HG03460 (cell line): ENCODE results near the gene RASGRF1.

Source experiments
- ATAC-seq: cut with Tn5 transposase; IDR thresholded peaks from one replicate; pipeline ENCODE4 v1.9.1; 2021; ENCODE audit not compliant: unreplicated experiment

Gene RASGRF1

DNA sequence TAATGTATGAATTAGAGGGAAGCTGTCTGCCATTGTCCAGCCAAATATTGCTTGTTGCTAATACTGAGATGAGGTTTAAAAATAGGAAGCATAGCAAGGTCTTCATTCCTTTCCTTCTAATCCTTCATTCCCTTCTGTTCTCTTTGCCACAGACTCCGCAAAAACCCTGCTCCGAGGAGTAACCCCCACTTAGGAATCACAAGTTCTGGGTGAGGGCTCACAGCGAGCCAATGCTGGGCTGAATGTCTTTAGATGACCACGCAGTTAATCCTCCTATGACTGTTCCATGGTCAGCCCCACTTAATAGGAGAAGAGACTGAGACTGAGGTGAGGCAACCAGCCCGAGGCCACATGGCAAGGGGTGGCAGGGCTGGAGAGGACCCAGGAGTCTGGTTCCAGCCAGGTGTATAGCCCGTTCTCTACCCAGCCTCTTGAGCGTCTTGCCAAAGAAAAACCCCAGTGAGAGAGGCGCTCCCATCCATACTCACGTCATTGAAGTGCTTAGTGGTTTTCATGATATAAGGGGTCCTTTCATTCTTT lies 100.8 kb downstream of the RASGRF1 start:
- no peak for ATAC-seq

- ATAC-seq, result peak; percentile 72
These were observed 102.1 kb downstream of the RASGRF1 start for GRCh38 chr15:78988361-78988911.

- peak; percentile 13 for ATAC-seq
These were observed 102.8 kb downstream of the RASGRF1 start for GRCh38 chr15:78987556-78988360.

- no peak for ATAC-seq
These were observed 104.6 kb downstream of the RASGRF1 start for GRCh38 chr15:78985859-78986475.

- no peak for ATAC-seq
These were observed 106.5 kb downstream of the RASGRF1 start for GRCh38 chr15:78984041-78984440.

DNA sequence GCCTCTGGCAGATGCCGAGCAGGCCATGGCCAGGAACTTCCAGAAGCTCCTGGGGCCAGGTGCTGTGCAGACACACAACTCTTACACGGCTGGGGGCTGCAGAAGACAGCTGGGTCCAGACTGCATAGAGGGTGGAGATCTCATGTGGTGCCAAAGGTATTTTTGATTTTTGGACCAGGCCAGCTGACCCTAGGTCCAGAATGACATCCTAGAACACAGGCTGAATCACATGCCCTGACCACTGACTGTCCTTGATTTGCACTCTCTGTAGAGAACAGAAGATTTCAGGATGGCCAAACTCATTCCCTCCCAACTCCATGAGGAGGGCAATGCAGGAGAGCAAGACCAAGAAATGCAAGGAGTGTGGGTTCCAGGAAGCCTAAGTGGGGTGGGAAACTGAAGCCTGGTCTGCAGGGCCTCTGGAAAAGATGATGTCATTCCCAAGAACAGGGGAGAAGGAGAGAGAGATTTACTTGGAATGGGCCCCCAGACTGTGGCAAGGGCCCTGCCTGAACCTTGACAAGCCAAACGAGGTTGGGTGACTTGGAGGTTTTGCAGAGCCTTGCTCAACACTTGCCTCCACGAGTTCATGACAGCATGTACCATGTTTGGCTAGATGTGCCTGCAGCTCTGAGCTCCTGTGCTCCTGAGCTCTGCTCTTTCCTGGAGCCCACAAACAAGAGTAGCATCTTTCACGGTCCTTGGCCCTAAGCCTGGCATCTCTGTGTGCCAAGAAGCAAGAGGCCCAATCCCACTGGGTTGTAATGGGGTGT lies 107.2 kb downstream of the RASGRF1 start:
- ATAC-seq, result no peak

DNA sequence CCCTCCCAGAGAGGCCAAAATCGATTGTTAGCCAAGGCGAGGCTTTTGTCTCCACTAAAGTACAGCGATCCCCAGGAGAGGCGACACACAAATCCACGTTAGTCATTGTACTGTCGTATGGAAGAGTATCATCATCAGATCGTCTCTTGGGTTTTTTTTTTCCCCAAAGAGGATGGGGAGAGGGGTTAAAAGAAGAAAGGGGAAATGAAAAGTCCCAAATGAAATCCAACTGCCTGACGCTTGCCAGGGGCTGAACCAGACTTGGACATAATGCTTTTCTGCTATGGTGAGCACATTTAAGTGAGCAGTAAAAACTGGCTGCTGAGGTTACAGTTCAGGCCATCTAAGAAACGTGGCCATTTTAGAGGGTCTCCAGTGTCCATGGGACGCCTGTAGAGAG lies 107.8 kb downstream of the RASGRF1 start:
- ATAC-seq, result no peak

GRCh38 chr15:78981532-78982313 lies 108.9 kb downstream of the RASGRF1 start:
- ATAC-seq, result no peak

DNA sequence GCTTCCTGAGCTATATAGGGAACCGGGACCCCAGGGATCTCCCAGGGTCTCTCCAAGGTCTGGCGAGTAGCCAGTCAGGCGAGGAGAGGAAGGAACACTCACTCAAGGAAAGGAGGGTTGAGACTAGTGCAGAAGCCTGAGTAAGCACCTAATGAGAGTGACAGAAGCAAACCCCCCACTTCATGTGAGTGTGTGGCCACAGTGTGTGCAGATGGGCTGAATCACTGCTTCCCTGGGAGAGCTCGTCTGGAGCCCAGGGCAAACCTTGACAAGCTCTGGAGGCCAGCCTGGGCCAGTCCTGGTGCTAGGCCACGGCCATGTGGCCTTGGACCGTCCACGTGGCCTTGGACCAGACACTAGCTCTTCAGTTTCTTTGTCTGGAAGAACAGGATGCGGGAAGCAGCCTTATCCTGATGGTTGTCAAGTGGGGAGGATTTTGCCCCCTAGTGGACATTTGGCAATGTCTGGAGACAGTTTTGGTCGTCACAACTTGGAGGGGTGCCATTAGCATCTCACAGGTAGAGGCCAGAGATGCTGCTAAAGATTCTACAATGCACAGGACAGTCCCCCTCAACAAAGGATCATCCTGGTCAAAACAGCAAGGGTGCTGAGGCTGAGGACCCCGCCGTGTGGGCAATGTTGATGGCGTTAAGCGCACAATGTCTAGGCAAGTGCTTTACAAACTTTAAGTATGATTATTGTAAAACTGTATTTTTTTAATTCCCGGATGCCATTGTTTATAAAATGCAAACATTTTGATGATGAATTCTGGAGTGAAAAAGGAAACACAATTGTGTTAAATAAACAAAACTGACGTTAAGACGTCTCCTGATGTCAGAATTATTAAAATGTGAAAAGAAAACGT lies 110.9 kb downstream of the RASGRF1 start:
- ATAC-seq, result no peak

DNA sequence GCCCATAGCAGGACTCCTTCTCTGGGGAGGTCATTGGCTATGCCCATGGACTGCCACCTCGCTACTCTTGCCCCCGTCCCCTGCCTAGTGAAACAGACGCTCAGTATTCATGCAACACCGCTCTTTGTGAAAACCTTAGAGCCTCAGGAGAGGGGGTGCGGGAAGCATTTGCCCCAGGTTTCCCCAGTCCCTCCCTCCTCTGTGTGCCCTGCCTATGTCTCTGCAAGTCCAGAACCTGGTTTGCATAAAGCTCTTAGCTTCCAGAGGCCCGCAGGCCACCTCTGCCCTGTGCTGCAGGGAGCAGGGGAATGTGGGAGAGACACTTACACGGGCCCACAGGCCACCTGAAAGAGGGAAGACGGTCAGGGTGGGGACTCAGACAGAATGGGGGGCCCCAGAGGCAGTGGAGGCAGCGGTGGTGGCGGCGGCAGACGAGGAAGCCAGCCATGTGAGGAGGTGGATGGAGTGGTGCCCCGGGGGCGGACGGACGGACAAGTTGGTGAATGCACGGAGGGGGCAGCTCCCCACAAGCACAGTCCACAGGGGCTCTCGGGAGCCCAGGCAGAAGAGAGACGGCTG lies 111.9 kb downstream of the RASGRF1 start:
- no peak for ATAC-seq

- ATAC-seq, result peak; percentile 27
These were observed 112.8 kb downstream of the RASGRF1 start for GRCh38 chr15:78977591-78978347.

GRCh38 chr15:78977091-78977571 lies 113.4 kb downstream of the RASGRF1 start:
- peak; percentile 62 for ATAC-seq

- ATAC-seq, result peak; percentile 5
These were observed 113.9 kb downstream of the RASGRF1 start for GRCh38 chr15:78976691-78977090.

GRCh38 chr15:78974272-78974918 lies 116.2 kb downstream of the RASGRF1 start:
- no peak for ATAC-seq

- ATAC-seq, result no peak
These were observed 120.8 kb downstream of the RASGRF1 start for GRCh38 chr15:78969687-78970349.

- ATAC-seq, result no peak
These were observed 121.9 kb downstream of the RASGRF1 start for GRCh38 chr15:78968539-78969271.

- no peak for ATAC-seq
These were observed 122.5 kb downstream of the RASGRF1 start for GRCh38 chr15:78968114-78968513.
